ENCODE results near the gene ZNF333.
A peak's percentile ranks its signal among the peaks of the same experiment; 100 is the strongest.

The ZNF333 gene

DNA sequence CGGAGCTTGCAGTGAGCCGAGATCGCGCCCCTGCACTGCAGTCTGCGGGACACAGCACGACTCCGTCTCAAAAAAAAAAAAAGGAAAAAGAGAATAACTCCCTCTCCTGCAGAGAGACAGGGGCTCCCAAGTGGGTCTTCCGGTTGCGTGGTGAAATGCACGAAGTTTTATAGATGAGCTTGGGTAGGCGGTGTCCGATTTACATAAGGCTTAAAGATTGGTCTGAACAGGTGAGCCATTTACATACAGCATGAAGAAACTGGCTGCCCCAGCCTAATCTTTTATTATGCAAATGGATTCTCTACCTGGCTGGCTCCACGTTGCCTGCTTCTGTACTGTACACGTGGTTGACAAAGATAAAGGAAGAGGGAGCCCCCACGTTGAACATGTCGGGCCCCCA, 69.0 kb downstream of the ZNF333 start:
- Histone ChIP-seq H4K91ac (ENCODE audit: low read depth, low read length, poor library complexity) (no peak overlapping the region), H2AFZ (ENCODE audit: low read length) (no peak overlapping the region), H2BK15ac (ENCODE audit: low read length) (no peak overlapping the region), H2AK5ac (ENCODE audit: low read depth, low read length) (no peak overlapping the region), H3K36me3 (replicated peaks in 1 of 2; ENCODE audit: control insufficient read depth in 2 of 2, insufficient read depth in 2 of 2, low read length in 2 of 2) (no peaks in the 10 kb centered on the region), H3K4ac (ENCODE audit: low read length) (no peak overlapping the region), H2BK5ac (ENCODE audit: low read length) (no peak overlapping the region), H3K9me3 (replicated peaks in 1 of 2; ENCODE audit: control insufficient read depth in 2 of 2, insufficient read depth in 1 of 2, low read depth in 1 of 2, low read length in 2 of 2) (no peaks in the 10 kb centered on the region), H2BK12ac (ENCODE audit: low read length) (no peak overlapping the region), H3K79me1 (ENCODE audit: low read depth, low read length) (no peaks in the 10 kb centered on the region), H3K27me3 (ENCODE audit: control insufficient read depth in 3 of 3, insufficient read depth in 3 of 3, low read depth in 1 of 3, low read length in 3 of 3) (peaks cover 0 to 2% (median 0%) of the 10 kb centered on the region in 3 experiments), H3K27ac (replicated peaks; ENCODE audit: low read length) (no peak overlapping the region), H3K14ac (ENCODE audit: low read length) (no peak overlapping the region), H3K18ac (ENCODE audit: low read length) (no peak overlapping the region), H4K8ac (ENCODE audit: low read depth, low read length) (no peak overlapping the region), H3K23ac (ENCODE audit: low read depth, low read length, poor library complexity) (no peak overlapping the region), H3K4me2 (ENCODE audit: insufficient read depth, low read length, poor library complexity, severe bottlenecking) (peak overlapping the region; percentile 34), H3K9ac (ENCODE audit: low read depth, low read length, poor library complexity) (no peak overlapping the region), H3K4me3 (ENCODE audit: low read length in 2 of 2) (no peak overlapping the region), H2BK120ac (ENCODE audit: low read depth, low read length) (no peak overlapping the region), H3K4me1 (ENCODE audit: control insufficient read depth in 2 of 2, insufficient read depth in 1 of 2, low read depth in 1 of 2, low read length in 2 of 2) (no peaks in the 10 kb centered on the region)
- WGBS, 2 donors (ENCODE audit: extremely low coverage in 2 of 2, insufficient read length in 2 of 2, insufficient replicate concordance in 1 of 2): no CpG with 5 or more reads among the region's 16 CpGs
- no peak for DNase-seq (ENCODE audit: low spot score)

DNA sequence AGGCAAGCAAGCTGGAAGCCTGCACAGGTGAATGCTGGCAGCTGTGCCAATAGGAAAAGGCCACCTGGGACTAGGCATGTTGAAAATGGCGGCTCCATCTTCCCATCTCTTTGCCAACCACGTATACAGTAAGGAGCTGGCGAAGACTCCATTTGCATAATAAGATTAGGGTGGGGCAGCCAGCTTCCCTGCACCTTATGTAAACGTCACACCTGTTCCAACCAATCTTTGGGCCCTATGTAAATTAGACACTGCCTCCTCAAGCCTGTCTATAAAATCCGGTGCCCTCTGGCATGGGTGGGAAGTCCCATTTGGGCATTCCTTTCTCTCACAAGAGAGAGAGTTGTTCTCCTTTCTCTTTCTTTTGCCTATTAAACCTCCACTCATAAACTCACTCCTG, 71.8 kb downstream of the ZNF333 start:
- no peak overlapping the region for H2BK5ac ChIP-seq (ENCODE audit: low read length)
- no peak overlapping the region for H3K9ac ChIP-seq (ENCODE audit: low read depth, low read length, poor library complexity)
- H3K36me3 ChIP-seq (replicated peaks in 1 of 2; ENCODE audit: control insufficient read depth in 2 of 2, insufficient read depth in 2 of 2, low read length in 2 of 2): no peaks in the 10 kb centered on the region
- peaks cover 0 to 2% (median 0%) of the 10 kb centered on the region in 3 experiments for H3K27me3 ChIP-seq (ENCODE audit: control insufficient read depth in 3 of 3, insufficient read depth in 3 of 3, low read depth in 1 of 3, low read length in 3 of 3)
- no peak overlapping the region for H3K4me3 ChIP-seq (ENCODE audit: low read length in 2 of 2)
- no peak overlapping the region for H2BK15ac ChIP-seq (ENCODE audit: low read length)
- no peak overlapping the region for H2BK12ac ChIP-seq (ENCODE audit: low read length)
- H3K79me1 ChIP-seq (ENCODE audit: low read depth, low read length): no peaks in the 10 kb centered on the region
- H3K4me2 ChIP-seq (ENCODE audit: insufficient read depth, low read length, poor library complexity, severe bottlenecking): no peak overlapping the region
- no peak overlapping the region for H3K14ac ChIP-seq (ENCODE audit: low read length)
- no peak overlapping the region for H3K27ac ChIP-seq (replicated peaks; ENCODE audit: low read length)
- no peak overlapping the region for H3K4ac ChIP-seq (ENCODE audit: low read length)
- H3K9me3 ChIP-seq (replicated peaks in 1 of 2; ENCODE audit: control insufficient read depth in 2 of 2, insufficient read depth in 1 of 2, low read depth in 1 of 2, low read length in 2 of 2): no peaks in the 10 kb centered on the region
- H2AK5ac ChIP-seq (ENCODE audit: low read depth, low read length): no peak overlapping the region
- H4K91ac ChIP-seq (ENCODE audit: low read depth, low read length, poor library complexity): no peak overlapping the region
- no peak overlapping the region for H4K8ac ChIP-seq (ENCODE audit: low read depth, low read length)
- H3K23ac ChIP-seq (ENCODE audit: low read depth, low read length, poor library complexity): no peak overlapping the region
- no peak for DNase-seq (ENCODE audit: low spot score)
- H3K4me1 ChIP-seq (ENCODE audit: control insufficient read depth in 2 of 2, insufficient read depth in 1 of 2, low read depth in 1 of 2, low read length in 2 of 2): no peaks in the 10 kb centered on the region
- H2BK120ac ChIP-seq (ENCODE audit: low read depth, low read length): no peak overlapping the region
- H3K18ac ChIP-seq (ENCODE audit: low read length): no peak overlapping the region
- WGBS, 2 donors (ENCODE audit: extremely low coverage in 2 of 2, insufficient read length in 2 of 2, insufficient replicate concordance in 1 of 2): no CpG with 5 or more reads among the region's 5 CpGs
- no peak overlapping the region for H2AFZ ChIP-seq (ENCODE audit: low read length)

DNA sequence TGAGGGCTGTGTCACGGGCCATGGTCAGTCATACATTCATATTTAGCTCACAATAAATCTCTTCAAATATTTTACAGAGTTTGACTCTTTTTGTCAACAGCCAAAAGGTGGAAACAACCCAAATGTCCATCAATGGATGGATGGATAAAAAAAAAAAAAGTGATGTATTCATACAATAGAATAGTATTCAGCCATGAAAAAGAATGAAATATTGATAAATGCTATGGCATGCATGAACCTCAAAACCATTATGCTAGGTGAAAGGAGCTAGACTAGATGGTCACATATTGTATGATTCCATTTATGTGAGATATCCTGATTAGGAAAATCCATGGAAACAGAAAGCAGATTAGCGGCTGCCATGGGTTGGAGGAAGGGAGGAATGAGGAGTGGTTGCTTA, 72.3 kb downstream of the ZNF333 start:
- no peak overlapping the region for H3K9ac ChIP-seq (ENCODE audit: low read depth, low read length, poor library complexity)
- no peaks in the 10 kb centered on the region for H3K4me1 ChIP-seq (ENCODE audit: control insufficient read depth in 2 of 2, insufficient read depth in 1 of 2, low read depth in 1 of 2, low read length in 2 of 2)
- H3K18ac ChIP-seq (ENCODE audit: low read length): no peak overlapping the region
- H3K4ac ChIP-seq (ENCODE audit: low read length): no peak overlapping the region
- H3K9me3 ChIP-seq (replicated peaks in 1 of 2; ENCODE audit: control insufficient read depth in 2 of 2, insufficient read depth in 1 of 2, low read depth in 1 of 2, low read length in 2 of 2): no peaks in the 10 kb centered on the region
- no peak overlapping the region for H4K91ac ChIP-seq (ENCODE audit: low read depth, low read length, poor library complexity)
- H2AK5ac ChIP-seq (ENCODE audit: low read depth, low read length): no peak overlapping the region
- no CpG with 5 or more reads among the region's 2 CpGs for WGBS, 2 donors (ENCODE audit: extremely low coverage in 2 of 2, insufficient read length in 2 of 2, insufficient replicate concordance in 1 of 2)
- no peak overlapping the region for H2AFZ ChIP-seq (ENCODE audit: low read length)
- no peak overlapping the region for H3K23ac ChIP-seq (ENCODE audit: low read depth, low read length, poor library complexity)
- no peak overlapping the region for H2BK15ac ChIP-seq (ENCODE audit: low read length)
- H4K8ac ChIP-seq (ENCODE audit: low read depth, low read length): no peak overlapping the region
- H2BK5ac ChIP-seq (ENCODE audit: low read length): no peak overlapping the region
- H2BK120ac ChIP-seq (ENCODE audit: low read depth, low read length): no peak overlapping the region
- no peak overlapping the region for H3K4me3 ChIP-seq (ENCODE audit: low read length in 2 of 2)
- DNase-seq (ENCODE audit: low spot score): no peak
- H3K27ac ChIP-seq (replicated peaks; ENCODE audit: low read length): no peak overlapping the region
- H3K79me1 ChIP-seq (ENCODE audit: low read depth, low read length): no peaks in the 10 kb centered on the region
- no peak overlapping the region for H3K4me2 ChIP-seq (ENCODE audit: insufficient read depth, low read length, poor library complexity, severe bottlenecking)
- no peak overlapping the region for H2BK12ac ChIP-seq (ENCODE audit: low read length)
- H3K14ac ChIP-seq (ENCODE audit: low read length): no peak overlapping the region
- H3K27me3 ChIP-seq (ENCODE audit: control insufficient read depth in 3 of 3, insufficient read depth in 3 of 3, low read depth in 1 of 3, low read length in 3 of 3): peaks cover 0 to 2% (median 0%) of the 10 kb centered on the region in 3 experiments
- H3K36me3 ChIP-seq (replicated peaks in 1 of 2; ENCODE audit: control insufficient read depth in 2 of 2, insufficient read depth in 2 of 2, low read length in 2 of 2): no peaks in the 10 kb centered on the region

DNA sequence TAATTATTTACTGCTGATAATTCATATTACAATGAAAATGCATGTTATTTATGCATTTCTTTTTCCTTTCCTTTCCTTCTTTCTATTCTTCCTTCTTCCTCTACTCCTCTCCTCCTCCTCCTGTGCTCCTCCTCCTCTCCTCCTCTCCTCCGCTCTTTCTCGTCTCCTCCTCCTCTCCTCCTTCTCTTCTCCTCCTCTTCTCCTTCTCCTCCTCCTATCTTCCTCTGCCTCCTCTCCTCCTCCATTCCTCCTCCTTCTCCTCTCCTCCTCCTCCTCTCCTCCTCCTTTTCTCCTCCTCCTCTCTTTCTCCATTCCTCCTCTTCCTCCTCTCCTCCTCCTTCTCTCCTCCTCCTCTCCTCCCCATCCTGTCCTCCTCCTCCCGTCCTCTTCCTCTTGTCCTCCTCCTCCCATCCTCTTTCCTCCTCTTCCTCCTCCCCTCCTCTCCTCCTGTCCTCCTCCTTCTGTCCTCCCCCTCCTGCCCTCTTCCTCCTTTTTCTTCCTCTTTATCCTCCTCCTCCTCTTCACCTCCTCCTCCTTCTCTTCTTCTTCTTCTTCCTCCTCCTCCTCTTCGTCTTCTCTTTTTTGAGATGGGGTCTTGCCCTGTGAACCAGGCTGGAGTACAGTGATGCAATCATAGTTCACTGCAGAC, 73.8 kb downstream of the ZNF333 start:
- no peak overlapping the region for H3K9ac ChIP-seq (ENCODE audit: low read depth, low read length, poor library complexity)
- no peak overlapping the region for H3K4me2 ChIP-seq (ENCODE audit: insufficient read depth, low read length, poor library complexity, severe bottlenecking)
- H4K8ac ChIP-seq (ENCODE audit: low read depth, low read length): no peak overlapping the region
- H3K14ac ChIP-seq (ENCODE audit: low read length): no peak overlapping the region
- no peak overlapping the region for H2BK12ac ChIP-seq (ENCODE audit: low read length)
- H3K27me3 ChIP-seq (ENCODE audit: control insufficient read depth in 3 of 3, insufficient read depth in 3 of 3, low read depth in 1 of 3, low read length in 3 of 3): no peaks in the 10 kb centered on the region
- no peak overlapping the region for H2BK120ac ChIP-seq (ENCODE audit: low read depth, low read length)
- no peak overlapping the region for H4K91ac ChIP-seq (ENCODE audit: low read depth, low read length, poor library complexity)
- H2BK5ac ChIP-seq (ENCODE audit: low read length): no peak overlapping the region
- WGBS, 2 donors (ENCODE audit: extremely low coverage in 2 of 2, insufficient read length in 2 of 2, insufficient replicate concordance in 1 of 2): 100% methylated on average over 1 of the region's 4 CpGs; no CpG with 5 or more reads in 1 of the 2 donors
- no peak for DNase-seq (ENCODE audit: low spot score)
- H3K4ac ChIP-seq (ENCODE audit: low read length): no peak overlapping the region
- H3K23ac ChIP-seq (ENCODE audit: low read depth, low read length, poor library complexity): no peak overlapping the region
- peaks cover 0 to 3% of the 10 kb centered on the region in 2 donors for H3K36me3 ChIP-seq (replicated peaks in 1 of 2; ENCODE audit: control insufficient read depth in 2 of 2, insufficient read depth in 2 of 2, low read length in 2 of 2)
- H3K79me1 ChIP-seq (ENCODE audit: low read depth, low read length): no peaks in the 10 kb centered on the region
- H3K18ac ChIP-seq (ENCODE audit: low read length): no peak overlapping the region
- H2BK15ac ChIP-seq (ENCODE audit: low read length): no peak overlapping the region
- no peak overlapping the region for H2AK5ac ChIP-seq (ENCODE audit: low read depth, low read length)
- no peak overlapping the region for H3K27ac ChIP-seq (replicated peaks; ENCODE audit: low read length)
- H3K9me3 ChIP-seq (replicated peaks in 1 of 2; ENCODE audit: control insufficient read depth in 2 of 2, insufficient read depth in 1 of 2, low read depth in 1 of 2, low read length in 2 of 2): peaks cover 0 to 2% of the 10 kb centered on the region in 2 donors
- H3K4me3 ChIP-seq (ENCODE audit: low read length in 2 of 2): no peak overlapping the region
- no peak overlapping the region for H2AFZ ChIP-seq (ENCODE audit: low read length)
- no peaks in the 10 kb centered on the region for H3K4me1 ChIP-seq (ENCODE audit: control insufficient read depth in 2 of 2, insufficient read depth in 1 of 2, low read depth in 1 of 2, low read length in 2 of 2)
